A549 (cell line): ENCODE measurements around the gene TBC1D1. TPM values are rescaled to one million over a fixed set of nuclear protein-coding genes. Genes with fewer than 3 reads are reported as not detected.

Source experiments
- ATAC-seq, 2 experiments: fragments of 200-7000 bp in 1 of 2; fragments of >200 bp in 1 of 2; cut with Nextera tagmentation in 1 of 2; cut with Tn5 transposase in 1 of 2; 3 replicates each; pipeline versions ENCODE4 v1.8.0 to v1.9.1; 2018 to 2020; ENCODE audit warnings: mild to moderate bottlenecking in 1 of 2, moderate library complexity in 1 of 2
- CTCF ChIA-PET: fragments of 300-600 bp; sonication (Branson Sonifier 250); formaldehyde crosslinking; extraction: SDS; loops from one replicate; lab custom pipeline; 2021; ENCODE audit warnings: antibody characterized with exemption, inconsistent platforms; lab: Yijun Ruan, JAX
- POLR2A ChIA-PET: fragments of 350-600 bp; formaldehyde crosslinking; extraction: SDS; loops from one replicate; lab custom pipeline; 2021; ENCODE audit warnings: antibody characterized with exemption, inconsistent platforms; lab: Yijun Ruan, JAX
- DNase-seq, 2 experiments: peaks; one replicate each; pipeline versions ENCODE4 v3.0.0 to v3.0.0-alpha.2; 2011 to 2016; ENCODE audit warnings: low read depth in 1 of 2, low spot score in 1 of 2
- FAIRE-seq: peaks from 2 replicates; lab custom pipeline; 2011; peaks lifted over from hg19 to GRCh38; lab: Jason Lieb, UNC
- H3K27ac ChIP-seq, 2 experiments: fragments of >200 bp; sonication (Bioruptor Twin); formaldehyde crosslinking; 3 replicates each; pipeline ENCODE4 v1.5.1; 2016 to 2017
- H3K4me1 ChIP-seq: fragments of >200 bp; sonication (Bioruptor Twin); formaldehyde crosslinking; 3 replicates; pipeline ENCODE4 v1.6.1; 2016
- H3K4me2 ChIP-seq: fragments of >200 bp; sonication (Bioruptor Twin); formaldehyde crosslinking; 3 replicates; pipeline ENCODE4 v1.6.1; 2016
- H3K4me3 ChIP-seq: fragments of >200 bp; sonication (Bioruptor Twin); formaldehyde crosslinking; 3 replicates; pipeline ENCODE4 v1.5.1; 2016
- H3K9me3 ChIP-seq: fragments of >200 bp; sonication (Bioruptor Twin); formaldehyde crosslinking; 3 replicates; pipeline ENCODE4 v1.6.1; 2016
- CEBPB ChIP-seq, 2 experiments: fragments of >200 bp in 1 of 2; sonication (Bioruptor Twin) in 1 of 2; formaldehyde crosslinking in 1 of 2; IDR thresholded peaks; 2 replicates each; pipeline ENCODE4 v1.6.1; 2012 to 2016
- CHD4 ChIP-seq: fragments of 200-600 bp; sonication (generic); IDR thresholded peaks from 2 replicates; pipeline ENCODE4 v1.6.1; 2016; ENCODE audit warnings: antibody characterized with exemption, mild to moderate bottlenecking, borderline replicate concordance
- CTCF ChIP-seq: fragments of >200 bp; sonication (Bioruptor Twin); formaldehyde crosslinking; IDR thresholded peaks from 3 replicates; pipeline ENCODE4 v1.5.1; 2016
- E2F6 ChIP-seq: IDR thresholded peaks from 2 replicates; pipeline ENCODE4 v1.6.1; 2012; ENCODE audit warnings: low read depth, borderline replicate concordance
- EHMT2 ChIP-seq: fragments of 200-600 bp; sonication (generic); IDR thresholded peaks from 2 replicates; pipeline ENCODE4 v1.6.1; 2016; ENCODE audit warnings: antibody characterized with exemption, low read depth, mild to moderate bottlenecking, moderate library complexity
- HOXA7 ChIP-seq: fragments of 250-450 bp; sonication (Bioruptor Pico); IDR thresholded peaks from 2 replicates; pipeline ENCODE4 v1.5.0; 2020; ENCODE audit warnings: mild to moderate bottlenecking, moderate library complexity
- HOXB13 ChIP-seq: fragments of 250-450 bp; sonication (Bioruptor Pico); IDR thresholded peaks from 2 replicates; pipeline ENCODE4 v1.5.0; 2020; ENCODE audit warnings: low read depth, mild to moderate bottlenecking, moderate library complexity
- KDM5A ChIP-seq: fragments of 200-600 bp; sonication (generic); IDR thresholded peaks from 2 replicates; pipeline ENCODE4 v1.6.1; 2016; ENCODE audit warnings: antibody characterized with exemption, mild to moderate bottlenecking
- MAZ ChIP-seq: fragments of 150-350 bp; IDR thresholded peaks from 2 replicates; pipeline ENCODE4 v1.6.1; 2014; ENCODE audit warnings: antibody characterized with exemption, low read depth, low read length, borderline replicate concordance
- MYC ChIP-seq: IDR thresholded peaks from 2 replicates; pipeline ENCODE4 v1.6.1; 2012; ENCODE audit warnings: mild to moderate bottlenecking, inconsistent platforms, low read length, improper control_type of control experiment, borderline replicate concordance
- PBX3 ChIP-seq: IDR thresholded peaks from 2 replicates; pipeline ENCODE4 v1.6.1; 2012
- POLR2A ChIP-seq: IDR thresholded peaks from 2 replicates; pipeline ENCODE4 v1.6.1; 2012; ENCODE audit warnings: mild to moderate bottlenecking, low read length
- RAD21 ChIP-seq, 2 experiments: fragments of >200 bp in 1 of 2; sonication (Bioruptor Twin) in 1 of 2; formaldehyde crosslinking in 1 of 2; IDR thresholded peaks in 1 of 2; conservative IDR thresholded peaks in 1 of 2; 2 replicates in 1 of 2; 3 replicates in 1 of 2; pipeline ENCODE4 v1.6.1; 2012 to 2018; ENCODE audit warnings: inconsistent platforms in 1 of 2
- SMC3 ChIP-seq: fragments of >200 bp; sonication (Bioruptor Twin); formaldehyde crosslinking; IDR thresholded peaks from 3 replicates; pipeline ENCODE4 v1.6.1; 2018; ENCODE audit warnings: inconsistent platforms
- SREBF2 ChIP-seq: fragments of 450-650 bp; IDR thresholded peaks from 2 replicates; pipeline ENCODE4 v1.6.1; 2014; ENCODE audit warnings: mild to moderate bottlenecking, moderate library complexity
- TP53 ChIP-seq: fragments of 250-450 bp; sonication (Bioruptor Pico); IDR thresholded peaks from 2 replicates; pipeline ENCODE4 v1.5.0; 2021; ENCODE audit warnings: mild to moderate bottlenecking, moderate library complexity
- WGBS: methylation state at CpG from one replicate; pipeline ENCODE4 v1.1.6; 2017; ENCODE audit errors: missing lambda C conversion rate; 5-methylcytosine and 5-hydroxymethylcytosine counted together
- polyA plus RNA-seq, 4 experiments: library from polyadenylated mRNA; depleted of rRNA in 3 of 4; stranded (reverse); fragments of >200 nt; fragmentation: RNase III in 1 of 4; extraction: RNeasy Plus Mini Kit Qiagen cat#74134 plus additional on column Dnase treatment in 1 of 4; gene quantifications; 2 replicates in 3 of 4; 3 replicates in 1 of 4; pipeline ENCODE4 v1.2.3, GENCODE V29; 2011 to 2017
- TF ChIP-seq, protein P1 (sequence below): fragments of 250-450 bp; sonication (Bioruptor Pico); IDR thresholded peaks from 2 replicates; pipeline ENCODE4 v1.5.0; 2020; ENCODE audit warnings: low read depth, mild to moderate bottlenecking, moderate library complexity
- TF ChIP-seq, protein P2 (sequence below): fragments of 150-350 bp; IDR thresholded peaks from 2 replicates; pipeline ENCODE4 v1.6.1; 2014; ENCODE audit warnings: low read depth, mild to moderate bottlenecking, low read length

TBC1D1 gene
- polyA plus RNA-seq, 2 of the 4 experiments (the other 2 are of a cell fraction) = 26.5 to 28.5 TPM

- Histone ChIP-seq H3K4me2 (no peak overlapping the region), H3K9me3 (no peaks in the 10 kb centered on the region), H3K4me3 (no peak overlapping the region), H3K4me1 (peaks cover 17% of the 10 kb centered on the region), H3K27ac (no peak overlapping the region)
- POLR2A ChIA-PET = no interaction called here
- FAIRE-seq = no peak
- ATAC-seq = no peak
- TF ChIP-seq MAZ (no peak), HOXB13 (CRISPR knock-in tag) (no peak), MYC (no peak), CTCF (no peak), KDM5A (no peak), E2F6 (no peak), SREBF2 (no peak), SMC3 (no peak), HOXA7 (CRISPR knock-in tag) (no peak), EHMT2 (no peak), TP53 (no peak), POLR2A (no peak), CHD4 (no peak), RAD21 (conservative IDR thresholded peaks at IDR 0.05 in 1 of 2, IDR thresholded peaks at IDR 0.05 in 1 of 2) (no peak), CEBPB (IDR thresholded peaks at IDR 0.05) (no peak)
- TF ChIP-seq, protein P1, sequence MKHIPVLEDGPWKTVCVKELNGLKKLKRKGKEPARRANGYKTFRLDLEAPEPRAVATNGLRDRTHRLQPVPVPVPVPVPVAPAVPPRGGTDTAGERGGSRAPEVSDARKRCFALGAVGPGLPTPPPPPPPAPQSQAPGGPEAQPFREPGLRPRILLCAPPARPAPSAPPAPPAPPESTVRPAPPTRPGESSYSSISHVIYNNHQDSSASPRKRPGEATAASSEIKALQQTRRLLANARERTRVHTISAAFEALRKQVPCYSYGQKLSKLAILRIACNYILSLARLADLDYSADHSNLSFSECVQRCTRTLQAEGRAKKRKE (CRISPR knock-in tag) = no peak
- TF ChIP-seq, protein P2, sequence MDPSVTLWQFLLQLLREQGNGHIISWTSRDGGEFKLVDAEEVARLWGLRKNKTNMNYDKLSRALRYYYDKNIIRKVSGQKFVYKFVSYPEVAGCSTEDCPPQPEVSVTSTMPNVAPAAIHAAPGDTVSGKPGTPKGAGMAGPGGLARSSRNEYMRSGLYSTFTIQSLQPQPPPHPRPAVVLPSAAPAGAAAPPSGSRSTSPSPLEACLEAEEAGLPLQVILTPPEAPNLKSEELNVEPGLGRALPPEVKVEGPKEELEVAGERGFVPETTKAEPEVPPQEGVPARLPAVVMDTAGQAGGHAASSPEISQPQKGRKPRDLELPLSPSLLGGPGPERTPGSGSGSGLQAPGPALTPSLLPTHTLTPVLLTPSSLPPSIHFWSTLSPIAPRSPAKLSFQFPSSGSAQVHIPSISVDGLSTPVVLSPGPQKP = no peak
- WGBS = 90% methylated on average over 11 of the region's 11 CpGs
- no peak for DNase-seq
- CTCF ChIA-PET = interaction anchor here (1.2 to 2.0 kb wide), 4 partner anchors 8 to 649 kb away, joined by 3 to 8 read pairs (median 6); no protein-coding TSS in a partner anchor
Observed at GRCh38 chr4:38082424-38083385, 191.8 kb downstream of the TBC1D1 start.

DNA sequence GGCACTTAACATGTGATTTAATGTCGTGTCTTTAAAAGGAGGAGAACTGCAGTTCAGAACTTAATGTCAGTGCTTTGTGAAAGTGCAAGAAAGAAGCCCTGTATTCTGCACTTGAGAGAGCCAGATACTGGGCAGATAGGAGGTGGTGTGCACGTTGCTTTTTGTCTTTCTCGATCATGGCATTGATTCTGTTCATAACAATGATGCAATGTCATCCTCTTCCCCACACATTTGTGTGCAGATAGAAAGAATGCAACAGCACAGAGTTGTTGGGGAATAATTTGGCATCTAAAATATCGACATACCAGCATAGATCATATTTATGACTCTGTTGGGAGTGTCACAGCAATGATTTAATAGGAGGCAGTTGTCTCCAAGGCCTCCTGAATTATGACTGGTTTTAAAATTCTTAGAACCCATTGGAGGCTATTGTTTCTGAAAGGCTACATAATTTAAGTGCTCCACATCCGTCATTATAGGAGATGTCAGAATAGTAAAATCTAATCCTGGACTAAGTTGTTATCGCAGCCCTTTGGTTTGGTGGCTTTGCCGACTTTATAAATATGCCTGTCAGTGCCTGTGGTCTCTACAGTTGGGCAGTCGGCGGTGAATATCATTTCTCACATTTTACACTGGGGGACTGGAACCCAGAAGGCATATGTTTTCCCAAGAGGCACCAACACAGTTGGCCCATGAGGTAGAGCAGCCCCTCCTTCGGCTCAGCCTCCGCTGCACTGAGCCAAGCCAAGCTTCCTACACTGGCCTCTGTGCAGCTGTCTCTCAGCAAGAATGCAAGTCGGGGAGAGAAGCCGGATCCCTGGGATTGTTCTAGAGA is 194.2 kb downstream of the TBC1D1 start:
- POLR2A ChIA-PET = interaction anchor here (0.6 kb wide), 1 partner anchor 12 kb away, joined by 4 read pairs; no protein-coding TSS in a partner anchor
- H3K27ac ChIP-seq = no peak overlapping the region
- CTCF ChIA-PET = interaction anchor here (2.2 kb wide), 1 partner anchor 95 kb away, joined by 5 read pairs; no protein-coding TSS in a partner anchor
- WGBS = 95% methylated on average over 10 of the region's 13 CpGs
- TF ChIP-seq RAD21 (conservative IDR thresholded peaks at IDR 0.05 in 1 of 2, IDR thresholded peaks at IDR 0.05 in 1 of 2) = no peak
- TF ChIP-seq PBX3 = no peak
- TF ChIP-seq, all 56 proteins: peak for 0
- Histone ChIP-seq H3K4me1 (no peaks in the 10 kb centered on the region), H3K4me2 (no peak overlapping the region), H3K4me3 (no peak overlapping the region), H3K9me3 (no peaks in the 10 kb centered on the region)
- DNase-seq (no peak), ATAC-seq (no peak), FAIRE-seq (no peak)
